Activated B cell treated with CpG ODN at 0.5 μM for 24 hours (primary cell): ENCODE results near the gene MST1R. TPM values are rescaled to one million over a fixed set of nuclear protein-coding genes. Genes with fewer than 3 reads are reported as not detected.
"Not testable (repeated sequence)": the region's sequence is repeated elsewhere in the genome, so short reads cannot be mapped to it uniquely, and the experiment has no call there.

ENCODE experiments used
- ATAC-seq: fragments of 200-7000 bp; cut with Tn5 transposase; one replicate; pipeline ENCODE4 v1.10.0; 2021; ENCODE audit warnings: low read depth, mild to moderate bottlenecking, moderate library complexity
- CTCF ChIA-PET: fragments of 350-600 bp; sonication (Branson Sonifier 250); formaldehyde crosslinking; loops from one replicate; lab custom pipeline; 2021; ENCODE audit warnings: antibody characterized with exemption; lab: Charles Lee
- POLR2A ChIA-PET: fragments of 350-600 bp; sonication (Branson Sonifier 250); formaldehyde crosslinking; loops from one replicate; lab custom pipeline; 2021; ENCODE audit warnings: antibody characterized with exemption; lab: Charles Lee
- DNase-seq: peaks from one replicate; pipeline ENCODE4 v3.0.0; 2022
- H3K27ac Mint-ChIP-seq: one replicate; pipeline ENCODE4 v1.8.0; 2020; ENCODE audit warnings: mixed read lengths
- H3K27me3 Mint-ChIP-seq: one replicate; pipeline ENCODE4 v1.8.0; 2021; ENCODE audit warnings: mixed read lengths
- H3K36me3 Mint-ChIP-seq: one replicate; pipeline ENCODE4 v1.8.0; 2021; ENCODE audit warnings: low read depth, mixed read lengths
- H3K4me1 Mint-ChIP-seq: one replicate; pipeline ENCODE4 v1.8.0; 2021; ENCODE audit warnings: mixed read lengths
- H3K4me3 Mint-ChIP-seq: one replicate; pipeline ENCODE4 v1.8.0; 2020; ENCODE audit warnings: mild to moderate bottlenecking, mixed read lengths
- H3K9me3 Mint-ChIP-seq: one replicate; pipeline ENCODE4 v1.8.0; 2020; ENCODE audit warnings: mixed read lengths
- CTCF ChIP-seq: fragments of 200-600 bp; IDR thresholded peaks from one replicate; pipeline ENCODE4 v1.8.0; 2022; ENCODE audit warnings: antibody characterized with exemption, mild to moderate bottlenecking
- intact Hi-C: fragments of 100-400 bp; cut with micrococcal nuclease; formaldehyde crosslinking; loops from one replicate; pipeline ENCODE4 v1.15.1; 2024
- total RNA-seq: library from RNA; stranded (reverse); gene quantifications from 2 replicates; pipeline ENCODE4 v1.2.3, GENCODE V29; 2022

MST1R gene
- total RNA-seq, 1 donor from 2014 or later = 1.6 TPM

- no peak for DNase-seq
- ChIA-PET CTCF (no interaction called here), POLR2A (no interaction called here)
Observed at GRCh38 chr3:49925485-49925884, 21.8 kb upstream of the MST1R start.

GRCh38 chr3:49924683-49925082 is 21.0 kb upstream of the MST1R start:
- ChIA-PET CTCF (no interaction called here), POLR2A (no interaction called here)
- H3K27me3 Mint-ChIP-seq = no peaks in the 10 kb centered on the region
- no peak overlapping the region for H3K4me3 Mint-ChIP-seq
- TF ChIP-seq CTCF = no peak
- peaks cover 11% of the 10 kb centered on the region for H3K4me1 Mint-ChIP-seq
- peaks cover 4% of the 10 kb centered on the region for H3K36me3 Mint-ChIP-seq
- H3K27ac Mint-ChIP-seq = no peak overlapping the region
- no peak for ATAC-seq
- intact Hi-C loops = loop anchor here (5.0 kb wide), 1 partner anchor 497 kb away; the partner anchor contains the start of gene NICN1
- no peaks in the 10 kb centered on the region for H3K9me3 Mint-ChIP-seq
- no peak for DNase-seq

More at GRCh38 chr3:49925485-49925884, 21.8 kb upstream of the MST1R start:
- no peaks in the 10 kb centered on the region for H3K9me3 Mint-ChIP-seq
- TF ChIP-seq CTCF = no peak
- no peak overlapping the region for H3K4me3 Mint-ChIP-seq
- peaks cover 16% of the 10 kb centered on the region for H3K4me1 Mint-ChIP-seq
- H3K27ac Mint-ChIP-seq = no peak overlapping the region
- ATAC-seq = no peak
- no peaks in the 10 kb centered on the region for H3K36me3 Mint-ChIP-seq
- intact Hi-C loops = loop anchor here (5.0 kb wide), 1 partner anchor 498 kb away; the partner anchor contains the start of gene NICN1
- H3K27me3 Mint-ChIP-seq = no peaks in the 10 kb centered on the region

GRCh38 chr3:49917806-49918590 is 14.3 kb upstream of the MST1R start:
- ATAC-seq = not testable (repeated sequence)
- POLR2A ChIA-PET = interaction anchor here (0.6 to 1.1 kb wide), 2 partner anchors 12 to 38 kb away, joined by 3 to 4 read pairs; partner anchors contain the start of gene MON1A

GRCh38 chr3:49916686-49917085 is 13.0 kb upstream of the MST1R start:
- Mint-ChIP-seq H3K4me1 (no peaks in the 10 kb centered on the region), H3K27ac (no peak overlapping the region), H3K4me3 (no peak overlapping the region), H3K27me3 (no peaks in the 10 kb centered on the region), H3K9me3 (no peaks in the 10 kb centered on the region), H3K36me3 (peaks cover 16% of the 10 kb centered on the region)
- no peak for ATAC-seq
- ChIA-PET POLR2A (no interaction called here), CTCF (no interaction called here)
- intact Hi-C loops = no loop called here
- no peak for DNase-seq
- TF ChIP-seq CTCF = no peak

More at GRCh38 chr3:49917806-49918590, 14.3 kb upstream of the MST1R start:
- intact Hi-C loops, H3K4me3 Mint-ChIP-seq, H3K27ac Mint-ChIP-seq, H3K9me3 Mint-ChIP-seq, H3K36me3 Mint-ChIP-seq, DNase-seq, H3K4me1 Mint-ChIP-seq, H3K27me3 Mint-ChIP-seq: not testable (repeated sequence)
- CTCF ChIA-PET = interaction anchor here (0.7 kb wide), 1 partner anchor 12 kb away, joined by 3 read pairs; the partner anchor contains the start of gene MON1A

- CTCF ChIA-PET = no interaction called here
- Mint-ChIP-seq H3K36me3 (peaks cover 28% of the 10 kb centered on the region), H3K27ac (no peak overlapping the region), H3K9me3 (no peaks in the 10 kb centered on the region), H3K27me3 (no peaks in the 10 kb centered on the region), H3K4me1 (no peaks in the 10 kb centered on the region), H3K4me3 (no peak overlapping the region)
- DNase-seq (no peak), ATAC-seq (no peak)
- no peak for TF ChIP-seq CTCF
- POLR2A ChIA-PET = no interaction called here
- intact Hi-C loops = no loop called here
Observed at GRCh38 chr3:49914906-49915305, 11.2 kb upstream of the MST1R start.
